ENCODE results near the gene CSNK2A1.

DNA sequence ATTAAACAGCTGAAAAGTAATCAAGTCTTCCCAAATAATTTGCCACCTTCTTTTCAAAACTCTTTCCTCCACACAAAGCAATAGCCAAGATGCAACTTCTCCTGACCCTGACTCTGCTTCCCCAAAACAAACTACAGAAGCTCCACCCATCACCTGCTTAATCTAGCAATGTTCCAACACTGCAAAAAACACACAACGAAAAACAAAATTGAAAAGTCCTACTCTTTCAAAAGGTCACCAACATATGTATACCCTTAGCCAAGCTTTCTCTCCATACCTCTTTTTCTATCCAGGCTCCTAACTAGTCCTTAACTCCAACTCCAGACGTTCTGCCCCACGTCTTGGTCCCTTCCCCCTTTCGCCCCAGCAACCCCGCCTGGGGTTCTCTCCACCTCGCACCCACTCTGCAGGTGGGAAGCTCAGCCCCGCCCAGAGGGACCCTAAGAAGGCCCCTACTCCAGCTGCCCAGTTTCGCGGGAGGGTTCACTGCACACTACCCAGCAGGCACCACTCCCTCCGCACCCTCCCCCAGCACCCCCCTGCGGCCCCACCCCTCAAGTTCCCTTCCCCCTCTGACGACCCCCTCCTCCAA lies 717 bp downstream of the CSNK2A1 start:
- TF ChIP-seq EZH2phosphoT487 (conservative IDR thresholded peaks at IDR 0.05; ENCODE audit: low read length) (no peak), CTCF (IDR thresholded peaks at IDR 0.05; ENCODE audit: insufficient read depth, low read length, poor library complexity, severe bottlenecking) (no peak)

Measured in SU-DHL-6 (cell line).